Spleen (tissue), 11 donors: ENCODE data around the gene SLAMF1. TPM values are rescaled to one million over a fixed set of nuclear protein-coding genes. Genes with fewer than 3 reads are reported as not detected.
"Not testable (repeated sequence)": the region's sequence is repeated elsewhere in the genome, so short reads cannot be mapped to it uniquely, and the experiment has no call there.

Source experiments
- DNase-seq: peaks from one replicate; pipeline ENCODE4 v3.0.0-alpha.2; 2020
- H3K27ac ChIP-seq, 8 donors: fragments of 200-600 bp; sonication (generic) in 7 of 8; 1 replicate in 4 of 8; 2 replicates in 4 of 8; pipeline versions ENCODE4 v1.5.0 to v1.8.0; 2016 to 2021; ENCODE audit warnings: inconsistent platforms in 4 of 8, mild to moderate bottlenecking in 4 of 8, moderate library complexity in 1 of 8
- H3K27me3 ChIP-seq, 7 donors: fragments of 200-600 bp; sonication (generic) in 6 of 7; replicated peaks in 1 of 7; 1 replicate in 4 of 7; 2 replicates in 3 of 7; pipeline versions ENCODE4 v1.5.0 to v1.8.0; 2016 to 2021; ENCODE audit warnings: inconsistent platforms in 3 of 7, mild to moderate bottlenecking in 1 of 7
- H3K36me3 ChIP-seq, 6 donors: fragments of 200-600 bp; sonication (generic) in 5 of 6; 1 replicate in 4 of 6; 2 replicates in 2 of 6; pipeline versions ENCODE4 v1.5.0 to v1.8.0; 2016 to 2021; ENCODE audit warnings: inconsistent platforms in 2 of 6
- H3K4me1 ChIP-seq, 6 donors: fragments of 200-600 bp; sonication (generic) in 5 of 6; 1 replicate in 3 of 6; 2 replicates in 3 of 6; pipeline versions ENCODE4 v1.5.0 to v1.8.0; 2016 to 2021; ENCODE audit warnings: inconsistent platforms in 3 of 6
- H3K4me3 ChIP-seq, 8 donors: fragments of 200-600 bp; sonication (generic) in 7 of 8; 1 replicate in 4 of 8; 2 replicates in 4 of 8; pipeline versions ENCODE4 v1.5.0 to v1.8.0; 2016 to 2021; ENCODE audit warnings: inconsistent platforms in 4 of 8, mild to moderate bottlenecking in 4 of 8, moderate library complexity in 2 of 8
- H3K9me3 ChIP-seq, 8 donors: fragments of 200-600 bp; sonication (generic) in 7 of 8; 1 replicate in 4 of 8; 2 replicates in 4 of 8; pipeline versions ENCODE4 v1.5.0 to v1.8.0; 2016 to 2021; ENCODE audit warnings: inconsistent platforms in 4 of 8
- CTCF ChIP-seq, 11 experiments: fragments of 200-600 bp in 7 of 11; fragments of 450-650 bp in 4 of 11; sonication (generic) in 4 of 11; IDR thresholded peaks in 8 of 11; conservative IDR thresholded peaks in 3 of 11; 1 replicate in 7 of 11; 2 replicates in 4 of 11; pipeline versions ENCODE4 v1.4.0 to v1.8.0; 2016 to 2021; ENCODE audit warnings: antibody characterized with exemption in 11 of 11, inconsistent platforms in 4 of 11, mild to moderate bottlenecking in 1 of 11
- POLR2A ChIP-seq, 3 donors: fragments of 450-650 bp; IDR thresholded peaks; one replicate each; pipeline ENCODE4 v1.5.1; 2017; ENCODE audit warnings: antibody characterized with exemption in 3 of 3, mild to moderate bottlenecking in 1 of 3
- POLR2AphosphoS5 ChIP-seq, 3 donors: sonication (generic); formaldehyde crosslinking; IDR thresholded peaks; one replicate each; pipeline ENCODE4 v1.5.1; 2017; ENCODE audit warnings: antibody characterized with exemption in 3 of 3
- WGBS, 5 donors: extraction: QIAGEN DNeasy Blood & Tissue Kit in 3 of 5; methylation state at CpG; one replicate each; pipeline versions ENCODE4 v1.1.5 to v1.1.7; 2013 to 2018; 5-methylcytosine and 5-hydroxymethylcytosine counted together
- intact Hi-C: fragments of 100-400 bp; cut with DNase I; formaldehyde crosslinking; loops from one replicate; pipeline ENCODE4 v1.15.0; 2023; ENCODE audit warnings: low total_unique reads
- polyA plus RNA-seq, 3 donors: library from polyadenylated mRNA; stranded (reverse); fragments of 200-250 nt; gene quantifications; one replicate each; pipeline ENCODE4 v1.2.1, GENCODE V29; 2013
- total RNA-seq, 7 donors: library from RNA; depleted of rRNA in 3 of 7; stranded (reverse); fragments of >200 nt in 3 of 7; fragmentation: NEBNext Ultra II Directional in 4 of 7; extraction: Animal tissue kit (Norgen Biotek cat#: 25700) in 4 of 7; gene quantifications; one replicate each; pipeline versions ENCODE4 v1.1.0 to v1.2.1, GENCODE V29; 2016 to 2021
- donor health status: healthy with polysubstance abuse.
- donor health status: DM: no; HTN: no; CAD: no; lungs with moderate emphysema.
- donor health status: DM: no; HTN: no; CAD: no.
- donor health status: Bipolar disorder and iron deficiency.
- donor health status: healthy.
- donor health status: DM: no; HTN: no; CAD: no.
- donor health status: DM: yes; HTN: yes; CAD: no.

The SLAMF1 gene
- total and polyA plus RNA-seq, 10 donors, result 2.8 to 18.3 (median 10.3) TPM

- WGBS, 5 donors, result 80 to 100% (median 86%) methylated on average over 1 of the region's 1 CpG
- no peak for DNase-seq
- intact Hi-C loops, result no loop called here
- no peak for TF ChIP-seq POLR2A (IDR thresholded peaks at IDR 0.05)
- TF ChIP-seq CTCF (IDR thresholded peaks at IDR 0.05 in 8 of 11, conservative IDR thresholded peaks at IDR 0.05 in 3 of 11), result no peak
- no peak for TF ChIP-seq POLR2AphosphoS5 (IDR thresholded peaks at IDR 0.05)
- H3K27me3 ChIP-seq, result no peaks in the 10 kb centered on the region
- peaks cover 0 to 10% (median 0%) of the 10 kb centered on the region in 8 donors for H3K9me3 ChIP-seq
- no peak overlapping the region for H3K27ac ChIP-seq
- no peak overlapping the region for H3K4me3 ChIP-seq
- H3K36me3 ChIP-seq, result no peaks in the 10 kb centered on the region
- H3K4me1 ChIP-seq, result peaks cover 1 to 12% (median 8%) of the 10 kb centered on the region in 6 donors
Measured at GRCh38 chr1:160584784-160585183, 62.1 kb downstream of the SLAMF1 start.

GRCh38 chr1:160582976-160583375 lies 63.9 kb downstream of the SLAMF1 start:
- H3K4me3 ChIP-seq, H3K9me3 ChIP-seq, H3K36me3 ChIP-seq, H3K27ac ChIP-seq, DNase-seq, intact Hi-C loops, H3K27me3 ChIP-seq: not testable (repeated sequence)
- H3K4me1 ChIP-seq, result peaks cover 4 to 28% (median 13%) of the 10 kb centered on the region in 6 donors
- WGBS, 5 donors, result 89 to 99% (median 96%) methylated on average over 2 of the region's 2 CpGs

- intact Hi-C loops, result no loop called here
- 66 to 91% (median 75%) methylated on average over 2 of the region's 2 CpGs for WGBS, 5 donors
- no peak for DNase-seq
- peak overlapping the region in 2 of 8 donors; percentile 49 to 86 for H3K27ac ChIP-seq
- no peaks in the 10 kb centered on the region for H3K27me3 ChIP-seq
- no peak overlapping the region for H3K4me3 ChIP-seq
- H3K4me1 ChIP-seq, result peaks cover 4 to 38% (median 15%) of the 10 kb centered on the region in 6 donors
- peaks cover 0 to 10% (median 0%) of the 10 kb centered on the region in 8 donors for H3K9me3 ChIP-seq
- no peak for TF ChIP-seq POLR2AphosphoS5 (IDR thresholded peaks at IDR 0.05)
- no peak for TF ChIP-seq POLR2A (IDR thresholded peaks at IDR 0.05)
- TF ChIP-seq CTCF (IDR thresholded peaks at IDR 0.05 in 8 of 11, conservative IDR thresholded peaks at IDR 0.05 in 3 of 11), result no peak
- no peaks in the 10 kb centered on the region for H3K36me3 ChIP-seq
Measured at GRCh38 chr1:160581961-160582360, 64.9 kb downstream of the SLAMF1 start.

GRCh38 chr1:160580221-160580812 lies 66.5 kb downstream of the SLAMF1 start:
- Histone ChIP-seq H3K27me3 (no peaks in the 10 kb centered on the region), H3K9me3 (peaks cover 0 to 10% (median 0%) of the 10 kb centered on the region in 8 donors), H3K4me3 (no peak overlapping the region), H3K4me1 (peaks cover 4 to 54% (median 29%) of the 10 kb centered on the region in 6 donors), H3K27ac (peak overlapping the region in 7 of 8 donors; percentile 17 to 90 (median 61)), H3K36me3 (no peaks in the 10 kb centered on the region)
- DNase-seq, result no peak
- intact Hi-C loops, result no loop called here
- WGBS, 5 donors, result 54 to 68% (median 59%) methylated on average over 1 of the region's 1 CpG
- TF ChIP-seq POLR2A (IDR thresholded peaks at IDR 0.05) (no peak), CTCF (IDR thresholded peaks at IDR 0.05 in 8 of 11, conservative IDR thresholded peaks at IDR 0.05 in 3 of 11) (no peak), POLR2AphosphoS5 (IDR thresholded peaks at IDR 0.05) (no peak)
